Activated gamma-delta T cell (primary cell): Measurements from ENCODE around the gene RNASEH2A.

ENCODE experiments used
- DNase-seq: peaks from one replicate; lab custom pipeline; 2025; lab: John Stamatoyannopoulos, UW

RNASEH2A gene

GRCh38 chr19:12859546-12859945 lies 53.2 kb downstream of the RNASEH2A start:
- no peak for DNase-seq
